Measurements from ENCODE around the gene ARGLU1.

Gene ARGLU1

GRCh38 chr13:106527826-106528225 is 40.1 kb downstream of the ARGLU1 start:
- in situ Hi-C loops (cut with HindIII; ENCODE audit: low sequenced_read_pairs): no loop called here

GRCh38 chr13:106527445-106527801 is 40.5 kb downstream of the ARGLU1 start:
- in situ Hi-C loops (cut with HindIII; ENCODE audit: low sequenced_read_pairs): no loop called here

GRCh38 chr13:106526738-106527444 is 41.0 kb downstream of the ARGLU1 start:
- in situ Hi-C loops (cut with HindIII; ENCODE audit: low sequenced_read_pairs): no loop called here

GRCh38 chr13:106525865-106526264 is 42.1 kb downstream of the ARGLU1 start:
- in situ Hi-C loops (cut with HindIII; ENCODE audit: low sequenced_read_pairs): no loop called here

- in situ Hi-C loops (cut with HindIII; ENCODE audit: low sequenced_read_pairs): loop anchor here (25.0 kb wide), 1 partner anchor 437 kb away; no protein-coding TSS in a partner anchor
Measured at GRCh38 chr13:106524108-106524507, 43.8 kb downstream of the ARGLU1 start.

GRCh38 chr13:106523576-106523975 is 44.4 kb downstream of the ARGLU1 start:
- in situ Hi-C loops (cut with HindIII; ENCODE audit: low sequenced_read_pairs): loop anchor here (25.0 kb wide), 1 partner anchor 436 kb away; no protein-coding TSS in a partner anchor

GRCh38 chr13:106522898-106523525 is 44.9 kb downstream of the ARGLU1 start:
- in situ Hi-C loops (cut with HindIII; ENCODE audit: low sequenced_read_pairs): loop anchor here (25.0 kb wide), 1 partner anchor 436 kb away; no protein-coding TSS in a partner anchor

GRCh38 chr13:106522112-106522705 is 45.7 kb downstream of the ARGLU1 start:
- in situ Hi-C loops (cut with HindIII; ENCODE audit: low sequenced_read_pairs): loop anchor here (25.0 kb wide), 1 partner anchor 435 kb away; no protein-coding TSS in a partner anchor

- in situ Hi-C loops (cut with HindIII; ENCODE audit: low sequenced_read_pairs): loop anchor here (25.0 kb wide), 1 partner anchor 434 kb away; no protein-coding TSS in a partner anchor
Measured at GRCh38 chr13:106521095-106521799, 46.7 kb downstream of the ARGLU1 start.

GRCh38 chr13:106520251-106521054 is 47.5 kb downstream of the ARGLU1 start:
- in situ Hi-C loops (cut with HindIII; ENCODE audit: low sequenced_read_pairs): loop anchor here (25.0 kb wide), 1 partner anchor 433 kb away; no protein-coding TSS in a partner anchor

GRCh38 chr13:106518512-106518911 is 49.4 kb downstream of the ARGLU1 start:
- in situ Hi-C loops (cut with HindIII; ENCODE audit: low sequenced_read_pairs): loop anchor here (25.0 kb wide), 1 partner anchor 431 kb away; no protein-coding TSS in a partner anchor

GRCh38 chr13:106517109-106517847 is 50.7 kb downstream of the ARGLU1 start:
- in situ Hi-C loops (cut with HindIII; ENCODE audit: low sequenced_read_pairs): loop anchor here (25.0 kb wide), 1 partner anchor 430 kb away; no protein-coding TSS in a partner anchor

- in situ Hi-C loops (cut with HindIII; ENCODE audit: low sequenced_read_pairs): loop anchor here (25.0 kb wide), 1 partner anchor 428 kb away; no protein-coding TSS in a partner anchor
Measured at GRCh38 chr13:106515635-106516254, 52.2 kb downstream of the ARGLU1 start.

GRCh38 chr13:106514928-106515634 is 52.9 kb downstream of the ARGLU1 start:
- in situ Hi-C loops (cut with HindIII; ENCODE audit: low sequenced_read_pairs): loop anchor here (25.0 kb wide), 1 partner anchor 428 kb away; no protein-coding TSS in a partner anchor

GRCh38 chr13:106513025-106513983 is 54.6 kb downstream of the ARGLU1 start:
- in situ Hi-C loops (cut with HindIII; ENCODE audit: low sequenced_read_pairs): loop anchor here (25.0 kb wide), 1 partner anchor 426 kb away; no protein-coding TSS in a partner anchor

GRCh38 chr13:106507560-106508274 is 60.2 kb downstream of the ARGLU1 start:
- in situ Hi-C loops (cut with HindIII; ENCODE audit: low sequenced_read_pairs): loop anchor here (25.0 kb wide), 1 partner anchor 420 kb away; no protein-coding TSS in a partner anchor
